Chondrocyte (in vitro differentiated cells): ENCODE data around the gene STAC. TPM values are rescaled to one million over a fixed set of nuclear protein-coding genes. Genes with fewer than 3 reads are reported as not detected.

Experiments used
- DNase-seq: peaks from one replicate; pipeline ENCODE4 v3.0.0; 2021; ENCODE audit warnings: mixed read lengths, low spot score
- H3K27ac Mint-ChIP-seq: one replicate; pipeline ENCODE4 v1.8.0; 2021; ENCODE audit warnings: mild to moderate bottlenecking, moderate library complexity, mixed read lengths; ENCODE audit not compliant: unreplicated experiment
- H3K27me3 Mint-ChIP-seq: 2 replicates; pipeline ENCODE4 v1.8.0; 2021; ENCODE audit warnings: low read depth, mixed read lengths
- H3K36me3 Mint-ChIP-seq: 2 replicates; pipeline ENCODE4 v1.8.0; 2021; ENCODE audit warnings: low read depth, mixed read lengths
- H3K4me1 Mint-ChIP-seq: 2 replicates; pipeline ENCODE4 v1.8.0; 2021; ENCODE audit warnings: low read depth, mild to moderate bottlenecking, mixed read lengths
- H3K4me3 Mint-ChIP-seq: one replicate; pipeline ENCODE4 v1.8.0; 2021; ENCODE audit warnings: mild to moderate bottlenecking, moderate library complexity, mixed read lengths; ENCODE audit not compliant: unreplicated experiment
- H3K9me3 Mint-ChIP-seq: 2 replicates; pipeline ENCODE4 v1.8.0; 2021; ENCODE audit warnings: low read depth, mixed read lengths
- CTCF ChIP-seq: fragments of 200-600 bp; sonication (generic); IDR thresholded peaks from 2 replicates; pipeline ENCODE4 v1.5.0; 2021; ENCODE audit warnings: antibody characterized with exemption, mild to moderate bottlenecking, moderate library complexity
- total RNA-seq: library from RNA; stranded (reverse); gene quantifications from 3 replicates; pipeline ENCODE4 v1.2.1, GENCODE V29; 2021

Gene STAC
- total RNA-seq, 1 donor from 2014 or later, result 0.07 TPM

- peaks cover 13% of the 10 kb centered on the region for H3K27me3 Mint-ChIP-seq
- TF ChIP-seq CTCF, result no peak
These were observed 6.6 kb upstream of the STAC start for GRCh38 chr3:36373666-36374065.

GRCh38 chr3:36379872-36380220 is 458 bp upstream of the STAC start:
- no peak for DNase-seq
- H3K9me3 Mint-ChIP-seq, result no peaks in the 10 kb centered on the region
- H3K36me3 Mint-ChIP-seq, result no peaks in the 10 kb centered on the region
- peaks cover 8% of the 10 kb centered on the region for H3K4me1 Mint-ChIP-seq
- no peak for TF ChIP-seq CTCF
- no peak overlapping the region for H3K4me3 Mint-ChIP-seq
- peaks cover 56% of the 10 kb centered on the region for H3K27me3 Mint-ChIP-seq
- H3K27ac Mint-ChIP-seq, result no peak overlapping the region

More at GRCh38 chr3:36373666-36374065, 6.6 kb upstream of the STAC start:
- no peak for DNase-seq
- H3K4me1 Mint-ChIP-seq, result no peaks in the 10 kb centered on the region
- no peak overlapping the region for H3K27ac Mint-ChIP-seq
- H3K36me3 Mint-ChIP-seq, result no peaks in the 10 kb centered on the region
- no peaks in the 10 kb centered on the region for H3K9me3 Mint-ChIP-seq
- H3K4me3 Mint-ChIP-seq, result no peak overlapping the region

- Mint-ChIP-seq H3K4me1 (peaks cover 8% of the 10 kb centered on the region), H3K27ac (no peak overlapping the region), H3K27me3 (peaks cover 56% of the 10 kb centered on the region)
These were observed 1.1 kb downstream of the STAC start for GRCh38 chr3:36381311-36381956.

GRCh38 chr3:36393563-36393962 is 13.3 kb downstream of the STAC start:
- H3K9me3 Mint-ChIP-seq, result no peaks in the 10 kb centered on the region
- peaks cover 25% of the 10 kb centered on the region for H3K27me3 Mint-ChIP-seq
- DNase-seq, result no peak
- no peak overlapping the region for H3K4me3 Mint-ChIP-seq
- no peak for TF ChIP-seq CTCF
- H3K4me1 Mint-ChIP-seq, result no peaks in the 10 kb centered on the region
- H3K36me3 Mint-ChIP-seq, result no peaks in the 10 kb centered on the region
- H3K27ac Mint-ChIP-seq, result no peak overlapping the region

More at GRCh38 chr3:36381311-36381956, 1.1 kb downstream of the STAC start:
- no peaks in the 10 kb centered on the region for H3K36me3 Mint-ChIP-seq
- no peak for DNase-seq
- H3K4me3 Mint-ChIP-seq, result no peak overlapping the region
- no peaks in the 10 kb centered on the region for H3K9me3 Mint-ChIP-seq
- TF ChIP-seq CTCF, result no peak

GRCh38 chr3:36394176-36394575 is 13.9 kb downstream of the STAC start:
- no peaks in the 10 kb centered on the region for H3K9me3 Mint-ChIP-seq
- no peaks in the 10 kb centered on the region for H3K36me3 Mint-ChIP-seq
- no peak overlapping the region for H3K27ac Mint-ChIP-seq
- peaks cover 25% of the 10 kb centered on the region for H3K27me3 Mint-ChIP-seq
- DNase-seq, result no peak
- no peaks in the 10 kb centered on the region for H3K4me1 Mint-ChIP-seq
- no peak overlapping the region for H3K4me3 Mint-ChIP-seq
- no peak for TF ChIP-seq CTCF
